ENCODE results near the gene EZH2.

EZH2 gene

GRCh38 chr7:148804343-148805235 is 79.5 kb downstream of the EZH2 start:
- DNase-seq: no peak

DNA sequence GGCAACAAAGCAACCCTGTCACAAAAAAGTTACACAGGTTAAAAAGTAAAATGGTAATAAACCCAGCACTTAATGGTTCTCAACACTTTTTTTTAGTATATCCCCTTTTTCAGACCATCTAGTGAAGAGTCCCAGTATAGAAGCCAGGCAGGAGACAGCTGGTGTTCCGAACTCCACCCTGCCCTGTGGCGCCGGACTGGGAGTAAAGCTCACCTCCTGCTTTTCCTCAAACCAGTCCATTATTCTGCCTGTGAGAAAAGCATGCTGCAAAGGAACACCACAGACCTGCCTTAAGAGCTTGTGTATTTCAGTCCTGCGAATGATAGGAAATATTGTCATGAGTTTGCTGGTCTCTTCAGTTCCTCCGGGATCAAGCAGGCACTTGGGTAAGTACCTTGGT is 81.0 kb downstream of the EZH2 start:
- no peak for DNase-seq

DNA sequence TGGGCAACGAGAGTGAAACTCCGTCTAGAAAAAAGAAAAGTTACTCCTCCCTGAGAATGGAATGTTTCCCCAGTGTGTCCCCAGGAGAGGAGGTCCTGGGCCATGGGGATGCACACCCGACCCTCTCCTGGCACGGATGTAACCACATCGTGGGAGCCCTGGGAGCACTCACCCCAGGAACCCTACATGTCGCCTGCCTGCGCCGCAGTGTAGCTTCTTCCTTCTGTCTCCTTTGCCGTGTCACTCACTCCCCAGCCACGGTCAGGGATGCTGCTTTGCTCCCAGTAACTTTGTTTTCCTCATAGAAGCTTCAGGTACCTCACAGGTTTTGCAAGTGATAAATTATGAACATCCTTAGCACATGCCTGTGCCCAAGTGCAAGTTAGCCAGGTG is 82.0 kb downstream of the EZH2 start:
- no peak for DNase-seq

DNA sequence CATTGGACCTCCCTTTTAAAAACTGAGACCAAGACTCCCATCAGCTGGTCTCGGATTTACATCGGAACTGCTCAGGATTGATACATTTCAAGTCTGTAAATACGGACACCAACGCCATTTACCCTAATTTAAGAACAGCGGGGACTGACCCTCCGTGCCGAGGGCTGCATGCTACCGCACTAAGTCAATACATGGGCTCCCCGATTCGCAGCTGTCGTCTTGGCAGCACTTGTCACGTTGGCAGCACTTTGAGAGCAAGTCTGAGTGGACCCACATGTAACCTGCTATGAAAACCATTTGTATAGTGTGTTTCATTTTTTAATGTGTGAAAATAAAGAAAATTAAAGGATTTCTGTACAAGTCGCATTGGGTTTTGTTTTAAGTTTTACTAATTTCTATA is 83.4 kb downstream of the EZH2 start:
- DNase-seq: no peak

GRCh38 chr7:148799893-148800555 is 84.1 kb downstream of the EZH2 start:
- DNase-seq: no peak

DNA sequence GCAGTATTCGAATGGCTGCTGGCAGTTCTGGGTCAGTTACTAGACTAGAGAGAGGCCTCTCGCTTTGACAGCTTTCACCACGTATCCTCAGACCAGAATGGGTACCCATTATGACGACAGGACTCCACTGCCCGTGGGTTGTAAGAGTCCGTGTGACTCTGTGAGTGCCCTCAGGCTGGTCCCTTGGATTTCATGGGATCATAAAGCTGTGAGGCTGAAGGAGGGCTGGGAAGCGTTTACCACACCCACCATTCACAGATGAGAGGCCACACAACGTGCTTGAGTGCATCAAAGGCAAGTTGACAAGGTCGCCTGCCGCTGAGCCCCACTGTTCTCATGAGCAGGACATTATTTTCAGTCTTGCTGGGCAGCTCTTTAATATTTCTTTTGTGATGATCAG is 87.2 kb downstream of the EZH2 start:
- no peak for DNase-seq

DNA sequence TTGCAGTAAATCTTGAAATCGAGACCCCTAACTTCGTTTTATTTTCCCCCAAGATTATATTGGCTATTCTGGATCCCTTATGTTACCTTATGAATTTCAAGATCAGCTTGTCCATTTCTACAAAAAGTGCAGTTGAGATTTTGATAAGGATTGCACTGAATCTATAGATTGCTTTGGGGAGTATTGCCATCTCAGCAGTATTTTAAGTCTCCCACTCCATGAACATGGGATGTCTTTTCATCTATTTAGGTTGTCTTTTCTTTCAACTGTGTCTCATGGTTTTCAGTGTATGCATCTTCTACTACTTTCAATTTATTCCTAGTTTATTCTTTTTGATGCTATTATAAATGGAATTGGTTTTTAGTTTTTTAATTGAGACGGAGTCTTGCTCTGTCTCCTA is 89.6 kb downstream of the EZH2 start:
- no peak for DNase-seq

- no peak for DNase-seq
Measured at GRCh38 chr7:148793590-148793989, 90.5 kb downstream of the EZH2 start.

GRCh38 chr7:148791546-148791945 is 92.5 kb downstream of the EZH2 start:
- no peak for DNase-seq

DNA sequence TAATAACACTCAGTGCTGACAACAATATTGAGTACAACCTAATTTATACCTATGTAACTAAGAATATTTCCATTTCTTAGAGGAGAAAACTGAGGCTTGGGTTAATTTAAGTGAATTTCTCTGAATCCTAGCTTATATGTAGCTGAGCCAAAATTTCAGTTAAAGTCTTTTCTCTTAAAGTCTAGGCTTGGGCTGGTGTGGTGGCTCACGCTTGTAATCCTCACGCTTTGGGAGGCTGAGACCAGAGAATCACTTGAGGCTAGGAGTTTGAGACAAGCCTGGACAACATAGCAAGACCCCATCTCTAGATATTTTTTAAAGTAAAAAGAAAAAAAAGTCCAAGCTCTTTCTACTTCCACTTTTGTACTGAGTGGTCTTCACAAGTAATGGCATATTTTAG is 93.2 kb downstream of the EZH2 start:
- no peak for DNase-seq

GRCh38 chr7:148790131-148790726 is 93.9 kb downstream of the EZH2 start:
- no peak for DNase-seq

DNA sequence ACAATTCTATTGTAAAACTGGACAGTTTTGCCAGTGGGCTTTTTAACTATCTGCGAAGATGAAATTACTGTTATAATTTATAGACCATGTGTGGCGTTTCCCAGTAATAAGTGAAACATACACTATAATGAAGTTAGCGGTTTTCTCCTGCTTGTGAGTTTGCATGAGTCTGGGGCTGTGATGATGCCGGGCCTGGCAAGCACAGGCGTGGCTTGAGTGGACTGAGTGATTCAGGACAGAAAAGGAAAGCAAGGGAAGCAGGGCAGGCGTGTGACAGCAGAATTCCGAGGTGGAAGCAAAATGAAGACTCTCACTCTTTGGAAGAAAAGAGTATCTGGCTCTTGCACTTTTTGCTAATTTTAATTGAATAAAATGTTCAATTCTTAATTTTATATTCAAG is 94.9 kb downstream of the EZH2 start:
- no peak for DNase-seq

GRCh38 chr7:148787571-148788295 is 96.4 kb downstream of the EZH2 start:
- DNase-seq: no peak

DNA sequence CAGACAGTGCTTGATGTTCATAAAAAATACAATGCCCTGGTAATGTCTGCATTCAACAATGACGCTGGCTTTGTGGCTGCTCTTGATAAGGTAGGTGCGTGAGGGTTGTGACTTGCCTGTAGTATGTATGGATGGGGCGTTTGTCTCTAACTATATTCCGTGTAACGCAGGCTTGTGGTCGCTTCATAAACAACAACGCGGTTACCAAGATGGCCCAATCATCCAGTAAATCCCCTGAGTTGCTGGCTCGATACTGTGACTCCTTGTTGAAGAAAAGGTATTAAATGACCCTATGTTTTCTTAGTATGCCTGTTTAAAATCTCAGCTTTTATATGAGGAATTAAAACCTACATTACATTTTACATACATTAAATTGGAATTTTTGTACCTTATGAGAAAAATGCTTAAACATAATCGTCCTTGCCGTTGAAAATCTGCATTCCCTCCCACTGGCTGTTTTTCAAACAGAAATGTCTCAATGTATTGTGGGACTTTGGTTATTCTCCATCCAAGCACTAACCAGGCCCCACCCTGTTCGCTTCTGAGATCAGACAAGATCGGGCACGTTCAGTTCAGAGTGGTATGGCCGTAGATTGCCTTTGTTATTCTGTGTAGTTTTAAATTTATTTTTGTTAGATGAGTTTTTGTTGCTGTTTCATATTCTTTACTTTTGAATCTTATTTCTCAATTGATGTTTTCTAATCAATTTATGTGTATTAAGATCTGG is 100.1 kb downstream of the EZH2 start:
- DNase-seq: no peak

DNA sequence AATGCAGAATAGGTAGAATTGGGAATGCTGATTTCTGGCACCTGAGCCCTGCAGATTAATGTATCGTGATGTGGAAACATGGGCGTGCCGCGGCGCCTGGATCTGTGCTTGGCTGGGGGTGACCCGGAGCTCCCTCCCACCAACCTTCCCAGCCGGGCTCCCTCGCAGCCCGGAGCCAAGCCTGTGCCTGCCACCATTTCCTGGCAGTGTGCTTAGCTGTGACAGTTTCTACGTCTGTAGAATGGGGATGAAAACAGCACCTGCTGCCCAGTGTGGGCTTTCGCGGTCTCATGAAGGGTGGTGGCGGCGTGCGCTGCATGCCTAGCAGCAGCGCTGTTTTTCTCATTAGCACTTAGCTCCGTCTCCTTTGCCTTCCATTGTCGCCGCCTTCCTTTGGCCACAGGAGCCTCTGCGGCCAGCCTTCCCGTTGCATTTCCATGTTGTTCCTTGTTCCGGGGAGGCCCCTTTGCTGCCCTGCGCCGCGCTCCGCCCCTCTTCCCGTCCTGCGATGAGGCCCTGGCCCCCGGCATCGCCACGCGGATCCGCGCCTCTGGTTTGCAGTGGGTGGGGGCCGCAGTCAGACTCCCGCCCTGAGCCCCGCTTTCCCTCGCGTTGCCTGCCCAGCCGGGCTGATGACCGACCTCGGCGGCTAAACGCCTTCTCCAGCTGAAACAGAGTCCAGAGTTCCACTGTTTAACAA is 101.2 kb downstream of the EZH2 start:
- DNase-seq: no peak

GRCh38 chr7:148774471-148774870 is 109.6 kb downstream of the EZH2 start:
- DNase-seq: no peak

GRCh38 chr7:148773334-148773733 is 110.8 kb downstream of the EZH2 start:
- DNase-seq: peak; percentile 77

DNA sequence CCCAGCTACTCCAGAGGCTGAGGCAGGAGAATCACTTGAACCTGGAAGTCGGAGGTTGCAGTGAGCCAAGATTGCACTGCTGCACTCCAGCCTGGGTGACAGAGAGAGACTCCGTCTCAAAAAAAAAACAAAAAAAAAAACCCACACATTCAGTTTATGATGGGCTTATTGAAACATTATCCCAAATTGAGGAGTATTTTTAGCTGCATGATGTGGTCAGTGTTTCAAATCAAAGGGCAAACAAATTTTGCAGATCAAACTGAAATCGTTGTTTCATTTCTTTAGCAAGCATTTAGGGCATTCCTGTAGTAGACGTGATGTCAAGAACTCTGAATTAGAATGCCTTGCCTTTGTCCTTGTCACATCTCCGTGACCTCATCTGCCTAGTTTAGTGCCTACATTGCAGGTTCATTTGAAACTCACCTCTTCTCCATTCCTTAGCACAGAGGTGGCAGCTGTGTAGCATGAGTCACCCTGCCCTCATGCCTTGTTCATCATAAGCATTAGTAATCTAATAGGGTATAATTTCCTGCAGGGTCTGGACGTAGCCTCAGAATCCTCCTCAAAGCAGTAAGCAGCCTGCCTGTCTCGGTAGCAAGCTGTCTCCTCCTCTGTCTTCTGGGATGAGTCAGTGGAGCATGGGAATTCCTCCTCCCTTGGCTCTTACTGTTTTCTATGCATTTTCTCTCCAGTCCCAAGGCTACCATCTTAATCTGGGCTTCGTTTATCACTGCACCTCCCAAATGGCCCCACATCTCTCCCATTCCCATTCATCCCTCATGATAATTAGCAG is 111.6 kb downstream of the EZH2 start:
- DNase-seq: no peak

- DNase-seq: no peak
Measured at GRCh38 chr7:148770004-148770403, 114.1 kb downstream of the EZH2 start.

- no peak for DNase-seq
Measured at GRCh38 chr7:148763622-148764021, 120.5 kb downstream of the EZH2 start.
